ENCODE results near the gene ZNF689.

DNA sequence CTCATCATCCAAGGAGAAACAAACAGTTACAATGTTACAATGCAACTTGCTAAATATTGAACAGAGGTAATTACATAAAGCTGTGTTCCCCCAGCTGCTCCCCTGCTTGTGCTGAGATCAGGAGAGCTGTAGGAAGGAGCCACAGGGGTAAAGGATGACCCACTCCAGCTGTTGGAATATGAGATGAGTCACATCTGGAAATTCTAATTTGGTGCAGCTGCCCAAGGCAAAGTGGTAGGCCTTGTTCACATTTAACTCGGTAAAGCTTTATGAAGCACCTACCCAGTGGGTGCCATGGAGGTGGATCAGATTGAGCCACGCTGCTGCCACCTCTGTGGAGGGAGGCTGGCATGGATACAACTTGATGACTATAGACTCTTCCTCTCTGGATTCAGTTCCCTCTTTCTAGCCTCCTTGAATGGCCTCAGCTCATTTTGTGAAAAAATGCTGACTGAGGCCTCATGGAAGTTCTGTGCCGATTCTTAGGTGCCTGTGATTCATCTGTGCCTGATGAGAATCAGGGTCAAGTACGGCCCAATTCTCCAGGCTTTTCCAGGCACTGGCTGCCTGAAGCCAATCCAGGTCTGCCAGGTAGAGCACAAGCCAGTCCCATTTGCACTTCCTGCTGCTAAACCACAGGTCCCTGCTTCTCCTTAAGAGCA, 7.4 kb downstream of the ZNF689 start:
- TF ChIP-seq, protein P1, sequence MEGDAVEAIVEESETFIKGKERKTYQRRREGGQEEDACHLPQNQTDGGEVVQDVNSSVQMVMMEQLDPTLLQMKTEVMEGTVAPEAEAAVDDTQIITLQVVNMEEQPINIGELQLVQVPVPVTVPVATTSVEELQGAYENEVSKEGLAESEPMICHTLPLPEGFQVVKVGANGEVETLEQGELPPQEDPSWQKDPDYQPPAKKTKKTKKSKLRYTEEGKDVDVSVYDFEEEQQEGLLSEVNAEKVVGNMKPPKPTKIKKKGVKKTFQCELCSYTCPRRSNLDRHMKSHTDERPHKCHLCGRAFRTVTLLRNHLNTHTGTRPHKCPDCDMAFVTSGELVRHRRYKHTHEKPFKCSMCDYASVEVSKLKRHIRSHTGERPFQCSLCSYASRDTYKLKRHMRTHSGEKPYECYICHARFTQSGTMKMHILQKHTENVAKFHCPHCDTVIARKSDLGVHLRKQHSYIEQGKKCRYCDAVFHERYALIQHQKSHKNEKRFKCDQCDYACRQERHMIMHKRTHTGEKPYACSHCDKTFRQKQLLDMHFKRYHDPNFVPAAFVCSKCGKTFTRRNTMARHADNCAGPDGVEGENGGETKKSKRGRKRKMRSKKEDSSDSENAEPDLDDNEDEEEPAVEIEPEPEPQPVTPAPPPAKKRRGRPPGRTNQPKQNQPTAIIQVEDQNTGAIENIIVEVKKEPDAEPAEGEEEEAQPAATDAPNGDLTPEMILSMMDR (IDR thresholded peaks at IDR 0.05) = no peak
- TF ChIP-seq POLR2A (IDR thresholded peaks at IDR 0.05) = no peak

Data from adrenal gland (tissue), 5 donors.